Breast epithelium (tissue), 4 donors: ENCODE data around the gene GATB. TPM values are rescaled to one million over a fixed set of nuclear protein-coding genes. Genes with fewer than 3 reads are reported as not detected.

Experiments
- DNase-seq, 2 donors: peaks; one replicate each; pipeline ENCODE4 v3.0.0-alpha.2; 2019; ENCODE audit warnings: low spot score in 2 of 2
- H3K27ac ChIP-seq, 2 donors: fragments of 200-600 bp; sonication (generic) in 1 of 2; one replicate each; pipeline ENCODE4 v1.5.1; 2016 to 2019; ENCODE audit warnings: mild to moderate bottlenecking in 1 of 2
- H3K27me3 ChIP-seq, 2 donors: fragments of 200-600 bp; sonication (generic) in 1 of 2; one replicate each; pipeline versions ENCODE4 v1.5.1 to v1.6.0; 2017 to 2019; ENCODE audit warnings: control low read depth in 1 of 2, mild to moderate bottlenecking in 1 of 2
- H3K36me3 ChIP-seq: fragments of 200-600 bp; one replicate; pipeline ENCODE4 v1.5.1; 2019
- H3K4me1 ChIP-seq, 2 donors: fragments of 200-600 bp; sonication (generic); one replicate each; pipeline ENCODE4 v1.5.1; 2016 to 2019; ENCODE audit warnings: control low read depth in 1 of 2
- H3K4me3 ChIP-seq, 3 donors: fragments of 200-600 bp; sonication (generic); 1 replicate in 2 of 3; 2 replicates in 1 of 3; pipeline ENCODE4 v1.5.1; 2016 to 2019; ENCODE audit warnings: mild to moderate bottlenecking in 3 of 3, moderate library complexity in 2 of 3
- H3K9me3 ChIP-seq, 2 donors: fragments of 200-600 bp; sonication (generic) in 1 of 2; one replicate each; pipeline ENCODE4 v1.5.1; 2016 to 2019; ENCODE audit warnings: control low read depth in 1 of 2
- POLR2A ChIP-seq: fragments of 450-650 bp; IDR thresholded peaks from one replicate; pipeline ENCODE4 v1.6.1; 2016; ENCODE audit warnings: antibody characterized with exemption, mild to moderate bottlenecking, moderate library complexity
- POLR2AphosphoS5 ChIP-seq, 3 donors: sonication (generic); formaldehyde crosslinking; IDR thresholded peaks; one replicate each; pipeline ENCODE4 v1.6.1; 2017; ENCODE audit warnings: antibody characterized with exemption in 3 of 3
- intact Hi-C: fragments of 100-400 bp; cut with DNase I; formaldehyde crosslinking; loops from one replicate; pipeline ENCODE4 v1.15.1; 2023; ENCODE audit warnings: low total_unique reads
- total RNA-seq, 3 donors: library from RNA; depleted of rRNA; stranded (reverse); fragments of >200 nt; gene quantifications; one replicate each; pipeline ENCODE4 v1.1.0, GENCODE V29; 2016
- TF ChIP-seq, protein P1 (sequence below), 3 donors: fragments of 450-650 bp; IDR thresholded peaks; one replicate each; pipeline ENCODE4 v1.5.1; 2016 to 2017; ENCODE audit warnings: antibody characterized with exemption in 3 of 3, mild to moderate bottlenecking in 3 of 3, moderate library complexity in 3 of 3

Gene GATB
- total RNA-seq, 3 donors from 2014 or later, result 12.8 to 26.6 (median 20.6) TPM

DNA sequence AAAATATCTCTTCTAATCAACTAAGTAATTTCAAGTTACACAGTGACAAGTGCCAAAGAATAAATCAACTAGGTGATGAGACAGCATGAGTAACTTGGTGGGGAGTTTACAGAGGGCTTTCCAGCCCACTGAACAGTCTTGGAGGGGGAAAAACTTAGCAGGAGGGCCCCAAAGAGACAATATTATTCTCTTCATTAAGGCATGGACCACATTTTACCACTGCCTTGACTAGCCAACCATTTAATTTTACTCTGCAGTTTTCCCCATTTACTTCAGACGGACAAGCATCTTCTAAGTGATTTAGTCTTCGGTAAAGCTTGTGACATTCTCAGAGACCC lies 25.3 kb upstream of the GATB start:
- Histone ChIP-seq H3K27ac (no peak overlapping the region), H3K27me3 (no peaks in the 10 kb centered on the region), H3K9me3 (no peaks in the 10 kb centered on the region), H3K4me1 (no peaks in the 10 kb centered on the region), H3K4me3 (no peak overlapping the region), H3K36me3 (no peaks in the 10 kb centered on the region)
- intact Hi-C loops, result no loop called here
- no peak for DNase-seq
- no peak for TF ChIP-seq POLR2AphosphoS5 (IDR thresholded peaks at IDR 0.05)
- TF ChIP-seq, protein P1, sequence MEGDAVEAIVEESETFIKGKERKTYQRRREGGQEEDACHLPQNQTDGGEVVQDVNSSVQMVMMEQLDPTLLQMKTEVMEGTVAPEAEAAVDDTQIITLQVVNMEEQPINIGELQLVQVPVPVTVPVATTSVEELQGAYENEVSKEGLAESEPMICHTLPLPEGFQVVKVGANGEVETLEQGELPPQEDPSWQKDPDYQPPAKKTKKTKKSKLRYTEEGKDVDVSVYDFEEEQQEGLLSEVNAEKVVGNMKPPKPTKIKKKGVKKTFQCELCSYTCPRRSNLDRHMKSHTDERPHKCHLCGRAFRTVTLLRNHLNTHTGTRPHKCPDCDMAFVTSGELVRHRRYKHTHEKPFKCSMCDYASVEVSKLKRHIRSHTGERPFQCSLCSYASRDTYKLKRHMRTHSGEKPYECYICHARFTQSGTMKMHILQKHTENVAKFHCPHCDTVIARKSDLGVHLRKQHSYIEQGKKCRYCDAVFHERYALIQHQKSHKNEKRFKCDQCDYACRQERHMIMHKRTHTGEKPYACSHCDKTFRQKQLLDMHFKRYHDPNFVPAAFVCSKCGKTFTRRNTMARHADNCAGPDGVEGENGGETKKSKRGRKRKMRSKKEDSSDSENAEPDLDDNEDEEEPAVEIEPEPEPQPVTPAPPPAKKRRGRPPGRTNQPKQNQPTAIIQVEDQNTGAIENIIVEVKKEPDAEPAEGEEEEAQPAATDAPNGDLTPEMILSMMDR (IDR thresholded peaks at IDR 0.05), result no peak
- TF ChIP-seq POLR2A, result no peak

- intact Hi-C loops, result no loop called here
- Histone ChIP-seq H3K36me3 (no peaks in the 10 kb centered on the region), H3K27me3 (no peaks in the 10 kb centered on the region), H3K27ac (no peak overlapping the region), H3K4me1 (no peaks in the 10 kb centered on the region), H3K4me3 (no peak overlapping the region), H3K9me3 (no peaks in the 10 kb centered on the region)
- TF ChIP-seq, protein P1 (IDR thresholded peaks at IDR 0.05), result no peak
- no peak for TF ChIP-seq POLR2A
- TF ChIP-seq POLR2AphosphoS5 (IDR thresholded peaks at IDR 0.05), result no peak
- no peak for DNase-seq
Measured at GRCh38 chr4:151785484-151786157, 24.8 kb upstream of the GATB start.

GRCh38 chr4:151784706-151785105 lies 23.9 kb upstream of the GATB start:
- Histone ChIP-seq H3K9me3 (no peaks in the 10 kb centered on the region), H3K4me1 (no peaks in the 10 kb centered on the region), H3K36me3 (no peaks in the 10 kb centered on the region), H3K27ac (no peak overlapping the region), H3K4me3 (no peak overlapping the region), H3K27me3 (no peaks in the 10 kb centered on the region)
- intact Hi-C loops, result no loop called here
- DNase-seq, result no peak
- TF ChIP-seq POLR2AphosphoS5 (IDR thresholded peaks at IDR 0.05) (no peak), POLR2A (no peak)
- TF ChIP-seq, protein P1 (IDR thresholded peaks at IDR 0.05), result no peak

- intact Hi-C loops, result no loop called here
- H3K27me3 ChIP-seq, result no peaks in the 10 kb centered on the region
- no peak for DNase-seq
- no peaks in the 10 kb centered on the region for H3K36me3 ChIP-seq
- H3K4me3 ChIP-seq, result no peak overlapping the region
- TF ChIP-seq, protein P1 (IDR thresholded peaks at IDR 0.05), result no peak
- TF ChIP-seq POLR2AphosphoS5 (IDR thresholded peaks at IDR 0.05), result no peak
- no peak for TF ChIP-seq POLR2A
- H3K27ac ChIP-seq, result no peak overlapping the region
- H3K4me1 ChIP-seq, result no peaks in the 10 kb centered on the region
- H3K9me3 ChIP-seq, result no peaks in the 10 kb centered on the region
Measured at GRCh38 chr4:151783867-151784266, 23.1 kb upstream of the GATB start.

DNA sequence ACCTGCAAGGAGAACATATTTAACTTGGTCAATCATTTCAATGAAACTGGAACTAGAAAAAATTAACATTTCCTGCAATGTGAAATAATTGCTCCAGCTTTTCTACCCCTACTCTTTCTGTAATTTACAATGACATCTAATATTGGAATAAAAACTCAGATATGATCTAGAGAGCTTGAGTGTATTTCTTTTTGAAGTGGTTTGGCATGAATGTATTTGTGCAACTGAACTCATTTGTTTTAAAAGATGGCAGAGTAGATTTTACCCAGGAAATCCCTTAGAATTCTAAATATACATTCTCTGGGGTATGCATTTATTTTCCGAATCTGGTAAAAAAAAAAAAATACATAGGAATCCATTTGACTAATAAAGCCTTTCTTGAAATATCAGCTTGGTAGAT lies 21.5 kb upstream of the GATB start:
- Histone ChIP-seq H3K4me3 (no peak overlapping the region), H3K27me3 (no peaks in the 10 kb centered on the region), H3K9me3 (no peaks in the 10 kb centered on the region), H3K4me1 (no peaks in the 10 kb centered on the region), H3K27ac (no peak overlapping the region), H3K36me3 (no peaks in the 10 kb centered on the region)
- intact Hi-C loops, result no loop called here
- TF ChIP-seq, protein P1 (IDR thresholded peaks at IDR 0.05), result no peak
- no peak for DNase-seq
